Activated CD4-positive, alpha-beta T cell treated with anti-CD3 and anti-CD28 coated beads for 48 hours (primary cell): ENCODE measurements around the gene YBX1.
"Not testable (repeated sequence)": the region's sequence is repeated elsewhere in the genome, so short reads cannot be mapped to it uniquely, and the experiment has no call there.

Experiments used
- DNase-seq: peaks from one replicate; pipeline ENCODE4 v3.0.0-alpha.2; 2020

YBX1 gene

GRCh38 chr1:42690477-42691156 is 8.4 kb downstream of the YBX1 start:
- DNase-seq = peak; percentile 18

- no peak for DNase-seq
Observed at GRCh38 chr1:42691157-42691498, 8.9 kb downstream of the YBX1 start.

GRCh38 chr1:42692461-42692860 is 10.2 kb downstream of the YBX1 start:
- no peak for DNase-seq

- DNase-seq = no peak
Observed at GRCh38 chr1:42692911-42693310, 10.7 kb downstream of the YBX1 start.

- no peak for DNase-seq
Observed at GRCh38 chr1:42698081-42698813, 16.0 kb downstream of the YBX1 start.

- DNase-seq = no peak
Observed at GRCh38 chr1:42700006-42700405, 17.8 kb downstream of the YBX1 start.

- no peak for DNase-seq
Observed at GRCh38 chr1:42703888-42704464, 21.8 kb downstream of the YBX1 start.

- DNase-seq = not testable (repeated sequence)
Observed at GRCh38 chr1:42712808-42713207, 30.6 kb downstream of the YBX1 start.

- DNase-seq = no peak
Observed at GRCh38 chr1:42713293-42713692, 31.1 kb downstream of the YBX1 start.

GRCh38 chr1:42714441-42714840 is 32.2 kb downstream of the YBX1 start:
- not testable (repeated sequence) for DNase-seq

- no peak for DNase-seq
Observed at GRCh38 chr1:42720868-42721267, 38.6 kb downstream of the YBX1 start.

GRCh38 chr1:42721926-42722325 is 39.7 kb downstream of the YBX1 start:
- DNase-seq = no peak

GRCh38 chr1:42722403-42722802 is 40.2 kb downstream of the YBX1 start:
- not testable (repeated sequence) for DNase-seq

GRCh38 chr1:42723511-42723910 is 41.3 kb downstream of the YBX1 start:
- DNase-seq = peak; percentile 20

GRCh38 chr1:42725820-42726219 is 43.6 kb downstream of the YBX1 start:
- not testable (repeated sequence) for DNase-seq

GRCh38 chr1:42730002-42730401 is 47.8 kb downstream of the YBX1 start:
- no peak for DNase-seq

GRCh38 chr1:42730988-42731387 is 48.8 kb downstream of the YBX1 start:
- peak; percentile 82 for DNase-seq

- no peak for DNase-seq
Observed at GRCh38 chr1:42731585-42731984, 49.4 kb downstream of the YBX1 start.

- no peak for DNase-seq
Observed at GRCh38 chr1:42732126-42732680, 50.0 kb downstream of the YBX1 start.

- DNase-seq = no peak
Observed at GRCh38 chr1:42733415-42734200, 51.4 kb downstream of the YBX1 start.

- DNase-seq = no peak
Observed at GRCh38 chr1:42734201-42735035, 52.2 kb downstream of the YBX1 start.

GRCh38 chr1:42735056-42735455 is 52.8 kb downstream of the YBX1 start:
- no peak for DNase-seq
